GM19324 (cell line): ENCODE results near the gene CLINT1.

Experiments used
- ATAC-seq: cut with Tn5 transposase; IDR thresholded peaks from one replicate; pipeline ENCODE4 v1.9.1; 2021; ENCODE audit warnings: mild to moderate bottlenecking, moderate library complexity; ENCODE audit not compliant: unreplicated experiment, low FRiP score

CLINT1 gene

DNA sequence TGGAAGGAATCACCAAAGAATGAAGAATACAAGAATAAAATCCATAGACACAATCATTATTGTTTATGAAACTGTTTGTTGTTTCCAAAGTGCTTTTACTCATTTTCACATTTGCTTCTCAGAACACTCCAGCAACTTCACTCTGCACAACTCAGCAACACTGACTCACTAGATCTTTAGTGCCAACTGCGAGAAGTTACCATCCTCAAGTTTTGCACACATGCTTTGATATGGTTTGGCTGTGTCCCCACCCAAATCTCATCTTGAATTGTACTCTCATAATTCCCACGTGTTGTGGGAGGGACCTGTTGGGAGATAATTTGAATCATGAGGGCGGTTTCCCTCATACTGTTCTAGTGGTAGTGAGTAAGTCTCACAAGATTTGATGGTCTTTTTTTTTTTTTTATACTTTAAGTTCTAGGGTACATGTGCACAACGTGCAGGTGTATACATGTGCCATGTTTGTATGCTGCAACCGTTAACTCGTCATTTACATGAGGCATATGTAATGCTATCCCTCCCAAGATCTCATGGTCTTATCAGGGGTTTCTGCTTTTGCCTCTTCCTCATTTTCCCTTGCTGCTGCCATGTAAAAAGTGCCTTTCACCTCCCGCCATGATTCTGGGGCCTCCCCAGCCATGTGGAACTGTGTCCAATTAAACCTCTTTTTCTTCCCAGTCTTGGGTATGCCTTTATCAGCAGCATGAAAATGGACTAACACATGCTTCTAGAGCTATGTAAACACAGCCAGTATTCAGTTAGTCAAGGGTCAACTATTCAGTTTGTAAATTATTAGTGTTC is 36.9 kb downstream of the CLINT1 start:
- no peak for ATAC-seq

DNA sequence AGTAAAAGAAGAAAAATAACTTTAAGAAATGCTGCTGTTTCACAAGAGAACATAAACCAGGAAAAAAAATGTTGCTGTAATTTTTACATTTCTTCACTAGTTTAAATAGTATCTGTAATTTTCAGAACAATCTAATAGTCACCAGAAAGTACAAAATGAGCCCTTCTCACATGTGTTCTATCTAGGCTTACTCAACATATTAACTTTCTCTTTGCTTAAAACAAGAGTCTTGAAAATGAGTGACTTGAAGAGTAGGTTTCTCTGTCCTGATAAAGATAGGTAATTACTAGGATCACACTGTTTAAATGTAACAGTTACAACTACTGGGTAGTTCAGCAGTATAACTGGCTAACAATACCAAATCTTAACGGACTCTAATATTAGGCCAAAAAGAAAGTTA is 37.5 kb downstream of the CLINT1 start:
- no peak for ATAC-seq

DNA sequence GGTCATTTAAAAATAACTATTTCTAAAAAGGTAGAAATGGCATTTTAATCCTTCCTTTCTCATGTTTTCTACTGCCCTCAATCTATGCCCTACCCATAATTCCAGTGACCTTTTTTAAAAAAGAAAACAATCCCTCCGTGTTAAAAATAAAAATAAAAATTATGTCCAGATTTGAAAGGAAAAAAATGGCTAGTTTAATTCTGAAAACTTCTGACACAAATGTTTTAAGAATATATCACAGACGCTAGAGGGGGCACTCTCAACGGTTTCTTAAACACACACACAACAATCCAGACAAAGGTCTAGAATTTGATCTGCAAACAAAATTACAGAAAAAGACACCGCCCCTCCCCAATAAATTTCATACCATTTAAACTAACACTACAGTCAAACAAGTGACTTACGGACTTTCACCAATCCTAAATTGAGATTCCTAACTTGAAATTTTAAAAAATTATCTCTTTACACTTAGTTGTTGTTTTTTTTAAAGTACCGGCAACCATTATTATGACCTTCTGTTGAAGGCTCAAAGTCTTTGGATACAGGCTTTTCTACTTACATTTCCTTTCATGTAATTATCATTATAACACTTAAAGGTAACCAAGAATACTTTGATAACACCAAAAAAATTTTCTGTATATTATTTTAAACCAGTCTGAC is 38.2 kb downstream of the CLINT1 start:
- ATAC-seq, result no peak

DNA sequence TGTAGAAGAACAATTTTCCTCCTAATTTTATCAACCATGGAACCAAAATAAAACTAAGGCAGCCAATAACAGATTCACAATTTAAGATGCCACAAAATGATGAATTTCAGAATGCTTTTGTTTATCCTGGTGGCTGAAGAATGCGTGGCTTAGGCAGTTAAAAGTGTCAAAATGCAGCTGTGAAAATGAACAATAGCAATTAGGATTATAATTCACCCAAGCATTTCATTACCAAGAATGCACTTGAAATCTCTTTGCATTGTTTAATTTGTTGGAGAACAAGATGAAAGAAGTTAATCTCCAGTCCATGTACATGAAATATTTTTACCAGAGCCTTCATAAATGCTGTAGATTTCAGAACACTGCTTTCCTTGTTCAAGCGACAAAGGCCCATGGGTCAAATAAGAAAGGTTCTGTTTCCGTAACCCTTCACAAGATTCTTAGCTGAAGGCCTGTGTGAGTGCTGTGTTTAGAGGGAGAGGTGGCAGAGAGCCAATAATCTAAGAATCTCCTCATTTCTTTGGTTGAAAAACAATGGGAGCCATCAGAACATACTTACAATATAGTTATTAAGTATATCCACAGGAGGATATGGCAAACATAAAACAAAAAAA is 39.3 kb downstream of the CLINT1 start:
- ATAC-seq, result no peak

DNA sequence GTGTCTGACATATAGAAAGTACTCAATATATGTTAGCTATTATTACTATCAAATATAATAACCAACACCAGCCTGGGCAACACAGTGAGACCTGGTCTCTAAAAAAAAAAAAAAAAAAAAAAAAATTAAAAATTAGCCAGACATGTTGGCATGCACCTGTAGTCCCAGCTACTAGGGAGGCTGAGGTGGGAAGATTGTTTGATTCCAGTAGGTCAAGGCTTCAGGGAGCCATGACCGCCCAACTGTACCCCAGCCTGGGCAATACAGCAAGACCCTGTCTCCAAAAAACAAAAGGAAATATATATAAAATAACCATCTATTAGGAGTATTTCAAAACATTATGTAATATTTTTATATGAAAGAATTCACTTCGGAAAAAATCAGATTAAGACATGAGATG is 40.6 kb downstream of the CLINT1 start:
- ATAC-seq, result no peak

DNA sequence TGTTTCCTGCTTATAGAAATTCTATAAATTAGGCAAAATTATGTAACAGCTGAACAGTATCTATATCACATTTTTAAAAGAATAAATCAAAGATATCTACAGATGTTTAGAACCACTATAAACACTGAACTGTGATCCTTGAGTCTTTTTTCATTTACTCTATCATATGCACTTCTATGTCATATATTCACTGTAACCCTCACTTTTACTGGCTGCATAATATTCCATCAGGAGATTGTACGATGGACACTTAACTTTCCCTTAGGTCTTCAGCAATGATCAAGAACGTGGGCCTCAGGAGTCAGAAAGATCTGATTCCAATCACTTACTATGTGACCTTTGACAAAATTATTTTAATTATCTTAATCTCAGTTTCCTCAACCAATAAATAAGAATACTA is 41.0 kb downstream of the CLINT1 start:
- ATAC-seq, result no peak

DNA sequence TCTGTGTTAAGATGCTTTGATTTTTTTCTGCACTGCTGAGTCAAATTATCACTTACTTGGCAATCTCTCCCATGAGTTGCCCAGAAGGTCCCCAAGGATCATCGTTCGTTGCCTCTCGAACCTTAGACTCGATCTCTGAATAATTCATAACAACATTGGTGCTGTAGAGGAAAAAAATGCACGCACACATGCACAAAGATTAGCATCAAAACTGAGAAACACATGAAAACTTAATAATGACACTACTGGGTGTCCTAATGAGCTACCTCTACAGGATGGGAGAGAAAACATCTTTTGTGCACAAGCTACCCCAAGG is 41.6 kb downstream of the CLINT1 start:
- ATAC-seq, result no peak

DNA sequence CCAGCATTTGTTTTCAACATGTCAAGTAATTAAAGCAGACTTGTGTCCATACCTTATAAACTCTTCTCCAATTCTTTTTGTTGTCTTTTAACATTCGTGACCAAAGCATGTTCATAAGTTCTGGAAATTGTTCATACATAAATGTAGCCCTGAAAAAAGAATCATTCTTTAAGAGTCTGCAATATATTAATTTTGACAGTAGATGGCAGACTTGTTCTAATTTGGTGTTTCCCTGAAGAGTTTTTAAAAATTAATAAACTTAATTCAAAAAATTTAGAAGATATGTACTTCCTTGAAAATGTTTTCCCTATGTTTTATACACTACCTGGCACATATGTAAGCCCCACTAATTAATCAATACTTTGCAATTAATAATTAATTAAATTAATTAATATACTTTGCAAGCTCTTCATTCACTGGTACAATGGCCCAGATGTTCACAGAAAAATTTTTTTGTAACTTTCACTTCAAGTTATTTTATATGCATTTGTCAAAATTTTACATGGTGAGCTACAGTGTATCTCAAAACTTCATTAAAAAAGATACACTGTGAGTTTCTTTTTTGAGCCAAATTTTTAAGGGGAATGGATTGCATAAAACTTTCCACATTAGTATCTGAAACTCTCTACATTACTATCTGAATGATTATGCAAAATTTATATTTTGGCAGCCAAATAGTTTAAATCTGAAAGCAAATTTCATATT is 42.1 kb downstream of the CLINT1 start:
- no peak for ATAC-seq

DNA sequence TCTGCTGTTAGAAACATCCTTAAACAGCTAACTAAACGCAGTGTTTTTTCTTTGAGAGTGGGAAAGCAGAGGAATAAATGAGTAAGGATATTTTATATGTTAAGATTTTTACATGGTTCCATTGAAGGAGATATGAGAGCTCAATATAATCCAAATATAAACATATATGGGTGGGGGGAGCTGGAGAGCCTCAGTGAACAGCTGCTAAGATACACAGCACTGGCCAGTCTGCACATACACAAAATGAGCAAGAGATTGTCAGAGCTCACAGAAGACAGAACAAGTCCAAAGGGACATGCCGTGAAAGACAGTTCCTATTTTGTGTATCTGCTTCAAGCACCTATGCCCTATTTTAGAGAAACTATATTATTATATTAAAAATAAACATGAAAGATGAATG is 46.9 kb downstream of the CLINT1 start:
- ATAC-seq, result no peak

DNA sequence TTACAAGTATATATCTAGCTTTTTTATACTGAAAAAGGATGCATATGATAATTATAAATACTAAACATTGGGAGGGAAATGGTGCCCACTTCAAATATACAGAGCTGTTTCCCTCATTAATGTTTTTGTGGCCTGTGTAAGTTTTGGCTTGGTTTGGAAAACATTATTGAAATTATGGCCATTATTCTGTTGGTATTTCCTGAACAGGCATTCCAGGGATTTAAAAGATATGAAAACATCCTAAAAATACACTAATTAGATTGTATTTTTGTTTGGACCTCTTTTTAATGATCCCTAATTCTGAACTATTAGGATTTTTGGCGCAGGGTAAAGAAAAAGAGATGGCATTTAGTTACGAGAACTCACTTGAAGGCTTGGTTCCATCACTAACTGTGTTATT is 50.9 kb downstream of the CLINT1 start:
- no peak for ATAC-seq

DNA sequence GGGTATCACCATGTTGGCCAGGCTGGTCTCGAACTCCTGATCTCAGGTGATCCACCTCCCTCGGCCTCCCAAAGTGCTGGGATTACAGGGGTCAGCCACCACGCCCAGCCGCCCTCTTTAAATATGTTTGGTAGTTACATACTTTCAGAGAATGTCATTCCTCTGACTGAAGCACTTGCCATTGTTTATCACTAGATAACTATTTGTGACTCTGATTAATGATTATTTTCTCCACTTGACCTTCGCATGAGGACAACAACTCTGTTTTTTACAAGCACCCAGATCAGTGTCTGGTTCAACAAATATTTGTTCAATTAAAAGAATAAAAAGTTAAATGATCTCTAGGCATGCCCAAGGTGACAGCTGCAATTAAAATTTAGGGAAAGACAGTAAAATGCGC is 56.2 kb downstream of the CLINT1 start:
- ATAC-seq, result no peak

DNA sequence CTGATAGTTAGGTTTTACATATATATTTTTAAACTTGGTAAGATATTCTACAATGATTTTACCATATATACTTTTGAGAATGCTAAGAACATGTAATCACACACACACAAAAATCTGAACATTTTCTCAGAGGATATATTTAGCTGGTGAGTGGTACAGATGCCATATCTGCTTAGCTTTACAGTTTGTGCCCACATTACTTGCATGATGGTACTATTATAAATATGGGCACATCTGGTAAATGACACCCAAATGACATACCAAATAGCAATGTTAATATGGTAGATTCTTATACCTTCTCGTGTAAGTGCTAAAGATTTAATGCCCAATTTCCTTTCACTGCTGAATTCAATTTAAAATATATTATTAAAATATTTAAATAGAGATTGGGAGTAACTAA is 58.8 kb downstream of the CLINT1 start:
- ATAC-seq, result no peak

DNA sequence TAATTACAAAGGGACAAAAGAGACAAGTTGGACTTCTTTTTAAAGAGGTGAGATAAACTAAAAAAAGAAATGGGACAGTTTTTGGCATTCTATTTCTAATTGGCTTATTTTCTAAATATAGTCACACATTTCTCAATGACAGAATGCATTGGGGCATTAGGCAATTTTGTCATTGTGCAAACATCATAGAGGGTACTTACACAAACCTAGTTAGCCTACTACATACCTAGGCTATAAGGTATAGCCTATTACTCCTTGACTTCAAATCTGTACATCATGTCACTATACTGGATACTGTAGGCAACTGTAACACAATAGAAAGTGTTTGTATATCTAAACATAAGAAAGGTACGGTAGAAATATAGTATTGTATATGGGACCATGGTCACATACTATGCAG is 59.4 kb downstream of the CLINT1 start:
- ATAC-seq, result no peak

DNA sequence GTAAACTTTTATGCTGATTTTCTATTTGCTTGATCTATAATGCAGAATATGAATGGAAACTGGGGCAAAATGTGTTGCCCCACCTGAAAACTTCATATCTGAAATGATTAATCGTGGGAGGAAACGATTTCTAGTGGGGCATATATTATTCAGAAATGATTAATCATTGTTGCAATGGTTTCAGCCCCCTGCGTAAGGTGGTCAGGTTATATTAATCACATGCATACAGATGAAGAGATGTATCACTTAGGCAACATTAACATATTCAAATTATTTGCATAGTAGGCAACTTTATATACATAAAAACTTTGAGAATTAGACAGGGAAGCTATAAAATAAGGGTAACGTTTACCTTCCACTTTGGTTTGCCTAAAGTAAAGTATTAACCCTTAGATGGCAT is 65.6 kb downstream of the CLINT1 start:
- ATAC-seq, result no peak

DNA sequence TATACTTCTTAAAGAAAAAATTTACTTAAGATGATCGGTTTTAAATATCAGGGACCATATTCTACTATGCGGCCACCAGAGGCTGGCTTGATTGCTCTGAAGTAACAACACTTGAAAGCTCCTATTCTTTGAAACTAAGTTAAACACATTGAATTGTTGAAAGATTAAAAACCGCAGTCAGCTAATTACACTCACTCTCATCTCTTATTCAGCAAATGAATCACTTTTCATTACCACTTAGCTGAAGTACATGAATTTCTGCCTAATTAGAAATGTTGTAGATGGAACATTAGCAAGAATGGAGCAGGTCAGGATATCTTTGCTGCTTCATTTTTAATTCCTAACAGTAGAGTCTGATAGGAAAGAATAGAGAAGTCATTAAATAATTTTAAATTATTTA is 73.1 kb downstream of the CLINT1 start:
- no peak for ATAC-seq

DNA sequence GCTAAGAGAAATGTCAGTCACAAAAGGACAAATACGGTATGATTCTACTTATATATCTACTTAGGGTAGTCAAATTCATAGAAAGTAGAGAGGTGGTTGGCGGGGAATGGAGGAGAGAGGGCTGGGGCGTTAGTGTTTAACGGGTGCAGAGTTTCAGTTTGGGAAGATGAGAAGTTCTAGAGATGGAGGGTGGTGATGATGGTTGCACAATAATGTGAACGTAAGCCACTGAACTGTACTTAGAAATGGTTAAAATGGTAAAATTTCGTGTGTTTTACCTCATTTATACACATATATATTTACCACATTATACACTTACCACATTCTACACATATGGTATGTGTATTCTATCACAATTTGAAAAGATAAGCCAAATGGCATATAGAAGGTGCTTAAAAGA is 79.7 kb downstream of the CLINT1 start:
- ATAC-seq, result no peak

DNA sequence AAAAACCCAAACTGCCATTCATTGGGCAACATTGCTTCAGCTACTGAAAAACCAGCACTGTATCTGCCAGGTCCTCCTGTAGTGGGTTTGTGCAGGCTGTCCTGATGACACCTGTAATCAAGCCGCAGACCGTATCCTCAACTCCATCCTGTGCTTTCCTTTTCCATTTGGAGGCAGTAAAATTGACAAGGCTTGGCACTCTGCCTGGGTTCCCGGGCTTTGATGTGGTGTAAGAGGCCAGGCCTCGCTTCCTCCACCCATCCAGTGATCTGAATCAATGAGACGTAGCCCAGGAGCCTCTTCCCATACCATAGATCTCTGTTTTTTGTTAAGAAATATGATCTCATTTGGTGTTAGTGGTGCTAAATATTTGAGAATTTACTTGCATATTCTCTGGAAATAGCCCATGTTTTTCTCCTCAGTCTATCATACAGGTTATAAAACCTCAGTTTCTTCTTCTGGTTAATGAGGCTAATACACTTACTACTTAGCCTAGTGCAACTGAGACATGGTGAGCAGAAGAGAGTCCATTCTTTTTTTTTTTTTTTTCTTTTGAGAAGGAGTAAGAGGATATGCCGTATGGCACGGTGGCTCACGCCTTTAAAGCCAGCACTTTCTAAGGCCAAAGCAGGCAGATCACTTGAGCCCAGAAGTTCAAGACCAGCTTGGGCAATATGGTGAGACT is 80.7 kb downstream of the CLINT1 start:
- no peak for ATAC-seq

DNA sequence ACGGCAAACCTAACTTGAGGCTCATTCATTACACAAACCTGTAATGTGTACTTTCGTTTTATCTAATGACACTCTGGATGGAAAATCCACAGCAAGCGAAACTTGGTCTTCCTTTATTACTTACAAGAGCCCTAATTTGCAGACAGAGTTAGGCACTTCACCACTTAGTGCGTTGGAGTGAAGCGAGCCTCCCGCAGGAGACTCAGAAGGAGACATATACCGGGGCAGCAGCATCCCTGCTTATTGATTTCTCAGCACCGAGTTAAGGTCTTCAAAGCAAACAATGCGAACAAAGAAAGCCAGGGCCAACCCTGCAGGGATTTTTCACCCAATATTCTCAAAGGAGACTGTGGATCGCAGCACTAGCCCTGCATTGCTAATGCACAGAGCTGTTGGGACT is 86.8 kb downstream of the CLINT1 start:
- no peak for ATAC-seq

DNA sequence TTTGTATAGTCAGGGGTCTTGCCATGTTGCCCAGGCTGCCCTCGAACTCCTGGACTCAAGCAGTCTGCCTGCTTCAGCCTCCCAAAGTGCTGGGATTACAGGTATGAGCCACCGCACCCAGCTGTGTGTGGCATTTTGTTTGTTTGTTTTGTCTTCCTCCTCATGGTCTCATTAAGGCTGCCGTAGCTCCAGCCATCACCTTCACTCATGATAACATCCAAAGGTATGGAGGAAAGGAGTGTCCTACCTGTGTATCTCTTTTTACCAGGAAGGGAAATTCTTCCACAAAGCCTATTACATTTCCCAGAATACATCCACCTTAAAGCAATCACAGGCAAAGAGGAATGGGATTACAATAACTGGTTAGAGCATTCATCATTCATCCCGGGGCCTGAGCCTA is 88.3 kb downstream of the CLINT1 start:
- ATAC-seq, result no peak

DNA sequence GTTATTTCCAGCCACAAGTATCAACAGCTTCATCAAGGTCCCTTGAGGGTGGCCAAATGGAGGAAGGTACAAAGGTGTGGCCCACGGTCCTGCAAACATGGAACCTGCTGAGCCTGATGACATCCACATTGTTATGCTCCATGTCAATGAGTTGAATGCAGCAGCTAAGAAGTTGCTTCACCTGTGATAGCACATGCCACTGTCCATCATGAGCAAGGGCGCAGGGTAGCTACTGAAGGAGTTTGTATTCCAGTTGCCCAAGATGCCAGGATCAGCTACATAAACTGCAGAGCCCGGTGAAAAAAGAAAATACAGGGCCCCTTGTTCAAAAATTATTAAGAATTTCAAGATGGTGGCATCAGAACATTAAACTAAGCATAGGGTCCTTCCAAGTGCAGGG is 91.3 kb downstream of the CLINT1 start:
- ATAC-seq, result no peak

DNA sequence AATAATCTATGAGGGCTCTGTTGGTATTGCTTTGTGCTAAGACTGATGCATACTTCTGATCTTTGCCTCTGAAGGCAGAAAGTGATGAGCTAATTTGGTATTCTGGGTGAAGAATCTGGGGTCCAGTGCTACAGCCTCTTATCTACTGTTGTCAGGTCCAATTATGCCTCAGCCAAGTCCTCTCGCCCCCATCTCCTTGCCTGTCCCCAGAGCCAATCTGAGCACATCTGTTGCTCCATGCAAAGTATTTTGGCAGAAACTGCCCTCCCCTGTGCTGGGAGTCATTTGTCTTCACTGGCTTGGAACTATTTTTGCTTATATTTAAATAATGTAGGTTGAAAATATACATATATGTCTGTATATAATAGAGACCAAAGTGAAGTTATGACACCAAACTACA is 92.0 kb downstream of the CLINT1 start:
- ATAC-seq, result no peak
